AG09309 (cell line): ENCODE data around the gene MYH9.
A peak's percentile ranks its signal among the peaks of the same experiment; 100 is the strongest.

Experiments used
- DNase-seq: peaks from one replicate; pipeline ENCODE4 v3.0.0-alpha.2; 2010; ENCODE audit warnings: low read depth
- H3K4me3 ChIP-seq: 2 replicates; pipeline ENCODE4 v1.5.1; 2011; ENCODE audit warnings: mild to moderate bottlenecking, low read depth, low read length, moderate library complexity; ENCODE audit not compliant: control insufficient read depth
- TF ChIP-seq, protein P1 (sequence below): IDR thresholded peaks from 2 replicates; pipeline ENCODE4 v1.5.1; 2011; ENCODE audit warnings: mild to moderate bottlenecking, low read depth, low read length, inconsistent platforms; ENCODE audit not compliant: insufficient read depth, control insufficient read depth; ENCODE audit errors: missing control alignments

The MYH9 gene

DNA sequence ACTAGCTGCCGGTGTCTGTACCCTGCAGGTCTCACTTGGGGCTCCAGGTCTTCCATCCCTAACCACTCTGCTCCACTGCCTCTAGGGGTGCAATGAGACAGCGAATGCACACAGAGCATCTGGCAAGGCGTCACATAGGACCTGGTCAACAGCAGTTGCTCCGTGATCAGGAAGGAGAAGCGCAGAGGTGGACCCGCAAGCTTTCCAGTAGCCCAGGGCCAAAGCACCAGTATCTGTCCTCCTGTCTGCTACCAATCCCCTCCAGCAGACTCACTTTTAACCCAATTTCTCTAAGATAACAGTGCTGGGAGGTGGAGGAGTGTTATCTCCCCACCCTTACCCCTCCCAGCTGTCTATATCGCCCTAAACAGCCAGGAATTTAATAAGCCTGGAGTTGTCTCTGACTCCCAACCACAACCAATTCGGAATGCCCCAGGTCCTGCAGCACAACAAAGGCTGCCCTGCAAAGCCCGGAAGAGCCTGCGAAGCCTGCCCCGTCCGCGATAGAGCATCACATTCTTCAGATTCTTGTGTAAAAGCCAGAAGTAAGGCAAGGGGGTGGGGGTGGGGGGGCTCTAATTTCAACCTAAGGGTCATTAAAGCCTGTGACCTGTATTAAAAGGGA lies 19.3 kb downstream of the MYH9 start:
- TF ChIP-seq, protein P1, sequence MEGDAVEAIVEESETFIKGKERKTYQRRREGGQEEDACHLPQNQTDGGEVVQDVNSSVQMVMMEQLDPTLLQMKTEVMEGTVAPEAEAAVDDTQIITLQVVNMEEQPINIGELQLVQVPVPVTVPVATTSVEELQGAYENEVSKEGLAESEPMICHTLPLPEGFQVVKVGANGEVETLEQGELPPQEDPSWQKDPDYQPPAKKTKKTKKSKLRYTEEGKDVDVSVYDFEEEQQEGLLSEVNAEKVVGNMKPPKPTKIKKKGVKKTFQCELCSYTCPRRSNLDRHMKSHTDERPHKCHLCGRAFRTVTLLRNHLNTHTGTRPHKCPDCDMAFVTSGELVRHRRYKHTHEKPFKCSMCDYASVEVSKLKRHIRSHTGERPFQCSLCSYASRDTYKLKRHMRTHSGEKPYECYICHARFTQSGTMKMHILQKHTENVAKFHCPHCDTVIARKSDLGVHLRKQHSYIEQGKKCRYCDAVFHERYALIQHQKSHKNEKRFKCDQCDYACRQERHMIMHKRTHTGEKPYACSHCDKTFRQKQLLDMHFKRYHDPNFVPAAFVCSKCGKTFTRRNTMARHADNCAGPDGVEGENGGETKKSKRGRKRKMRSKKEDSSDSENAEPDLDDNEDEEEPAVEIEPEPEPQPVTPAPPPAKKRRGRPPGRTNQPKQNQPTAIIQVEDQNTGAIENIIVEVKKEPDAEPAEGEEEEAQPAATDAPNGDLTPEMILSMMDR = no peak
- H3K4me3 ChIP-seq = no peak overlapping the region
- DNase-seq = no peak

DNA sequence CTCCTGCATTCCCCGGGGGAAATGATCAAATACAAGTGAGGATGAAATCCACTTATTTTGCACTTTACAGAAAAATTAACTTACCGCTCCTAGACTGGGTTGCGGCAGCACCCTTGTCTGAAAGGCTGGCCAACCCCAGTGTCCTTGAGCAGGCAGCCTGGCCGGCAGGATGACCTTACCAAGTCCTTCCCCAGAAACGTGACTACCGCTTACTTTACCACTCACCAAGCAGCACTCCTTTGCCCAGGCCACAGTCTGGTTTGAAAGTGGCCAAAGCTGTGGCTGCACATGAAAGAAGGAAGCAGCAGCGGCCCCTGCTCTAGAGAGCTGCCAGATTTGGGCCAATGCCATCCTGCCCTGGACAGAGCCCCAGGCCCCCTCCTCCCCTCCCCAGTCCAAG lies 20.3 kb downstream of the MYH9 start:
- TF ChIP-seq, protein P1 = no peak
- no peak for DNase-seq
- H3K4me3 ChIP-seq = no peak overlapping the region

DNA sequence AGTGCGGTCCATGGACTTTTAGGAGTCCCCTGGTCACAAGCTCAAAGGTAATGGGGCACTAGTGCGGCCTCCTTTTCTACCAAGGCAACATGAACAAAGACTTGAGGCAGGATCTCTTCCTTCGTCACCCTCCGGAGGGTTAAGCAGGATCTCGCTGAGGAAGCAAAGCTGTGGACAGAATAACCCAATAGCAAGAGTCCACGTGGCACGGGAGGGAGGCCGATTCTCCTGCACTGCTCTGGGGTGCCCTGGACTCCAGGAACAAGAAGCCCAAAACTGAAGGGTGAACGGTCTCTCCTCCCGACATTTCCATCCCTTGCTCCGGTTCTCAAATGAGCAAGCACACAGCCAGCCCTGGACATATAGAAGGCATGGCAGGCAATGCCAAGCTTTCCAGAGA lies 20.7 kb downstream of the MYH9 start:
- TF ChIP-seq, protein P1 = no peak
- H3K4me3 ChIP-seq = no peak overlapping the region
- no peak for DNase-seq

DNA sequence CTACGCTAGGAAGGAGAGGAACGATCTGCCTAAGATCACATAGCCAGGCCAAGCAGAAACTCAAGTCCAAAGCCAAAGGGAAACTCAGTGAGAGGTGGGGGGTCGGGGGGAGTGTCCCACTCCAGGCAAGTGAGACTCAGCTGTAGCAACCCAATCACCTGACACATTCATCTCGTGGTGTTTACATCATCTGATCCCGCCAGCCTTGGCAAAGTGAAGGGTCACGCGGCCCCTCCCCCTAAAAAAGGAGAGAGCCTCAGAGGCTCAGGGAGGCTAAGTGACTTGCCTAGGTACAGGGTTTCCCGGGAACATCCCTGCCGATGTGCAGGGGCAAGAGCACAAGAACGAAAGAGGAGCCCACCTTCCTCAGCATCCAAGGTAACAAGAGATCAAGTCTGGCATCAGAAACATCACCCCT lies 21.5 kb downstream of the MYH9 start:
- TF ChIP-seq, protein P1 = no peak
- no peak overlapping the region for H3K4me3 ChIP-seq
- no peak for DNase-seq

DNA sequence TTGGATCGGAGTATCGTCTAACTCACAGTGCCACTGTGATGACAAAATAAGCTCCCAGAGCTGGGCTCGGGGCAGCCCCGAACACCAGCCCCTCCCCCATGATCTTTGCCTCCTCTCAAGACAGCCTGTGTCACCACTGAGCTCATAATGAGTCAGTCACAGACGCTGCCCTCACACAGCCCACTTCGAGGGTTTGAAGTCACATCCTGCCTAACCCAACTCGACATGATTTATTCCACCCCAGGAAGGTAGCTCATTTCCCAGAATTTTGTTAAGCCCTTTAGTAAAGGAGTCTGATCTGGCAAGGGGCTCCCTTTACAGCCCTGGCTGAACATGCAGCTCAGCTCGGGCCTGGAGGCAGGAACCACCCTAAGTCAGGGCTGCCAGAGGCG lies 22.8 kb downstream of the MYH9 start:
- DNase-seq = peak; percentile 71
- TF ChIP-seq, protein P1 = no peak

DNA sequence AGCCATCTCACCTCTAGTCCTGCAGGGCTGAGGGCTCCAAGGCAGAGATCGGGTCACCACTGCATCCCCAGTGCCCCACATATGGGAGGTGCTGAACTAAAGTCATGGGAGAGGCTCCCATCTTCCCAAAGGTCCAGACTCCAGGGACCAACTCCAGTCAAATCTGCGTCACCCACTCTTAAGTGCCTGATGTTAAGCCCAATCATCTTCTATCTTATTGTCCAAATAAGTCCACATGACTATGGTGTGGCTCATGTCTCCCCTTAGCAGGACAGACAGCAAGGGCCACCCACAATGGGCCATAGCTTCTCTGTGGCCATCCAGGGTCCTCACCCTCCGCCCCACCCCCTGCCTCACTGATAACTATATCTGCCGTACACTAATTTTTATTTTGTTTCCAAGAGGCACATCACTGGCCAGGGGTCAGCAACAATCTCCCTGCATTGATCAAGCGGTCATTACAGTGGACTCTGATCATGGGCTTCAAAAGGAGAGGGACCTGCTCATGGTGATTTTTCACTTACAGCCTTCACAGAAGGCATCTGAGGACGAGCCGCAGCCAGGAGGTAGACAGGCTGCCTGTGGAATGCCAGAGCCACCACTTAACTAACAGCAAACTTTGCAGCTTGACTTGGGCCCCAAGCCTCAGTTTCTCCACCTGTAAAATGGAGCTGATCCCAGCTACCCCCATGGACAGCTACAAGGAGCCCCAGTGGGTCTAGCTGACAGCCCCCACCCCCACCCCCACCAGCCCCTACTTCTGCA lies 23.3 kb downstream of the MYH9 start:
- no peak overlapping the region for H3K4me3 ChIP-seq
- no peak for DNase-seq
- TF ChIP-seq, protein P1 = no peak

More for the DNA sequence above, 22.8 kb downstream of the MYH9 start:
- no peak overlapping the region for H3K4me3 ChIP-seq
